ENCODE results near the gene DNAI1. TPM values are rescaled to one million over a fixed set of nuclear protein-coding genes. Genes with fewer than 3 reads are reported as not detected.

DNAI1 gene
- polyA plus RNA-seq, 1 donor (not counting 4 experiments of a cell fraction or from before 2014, with no cell fraction given), result 0.08 TPM

DNA sequence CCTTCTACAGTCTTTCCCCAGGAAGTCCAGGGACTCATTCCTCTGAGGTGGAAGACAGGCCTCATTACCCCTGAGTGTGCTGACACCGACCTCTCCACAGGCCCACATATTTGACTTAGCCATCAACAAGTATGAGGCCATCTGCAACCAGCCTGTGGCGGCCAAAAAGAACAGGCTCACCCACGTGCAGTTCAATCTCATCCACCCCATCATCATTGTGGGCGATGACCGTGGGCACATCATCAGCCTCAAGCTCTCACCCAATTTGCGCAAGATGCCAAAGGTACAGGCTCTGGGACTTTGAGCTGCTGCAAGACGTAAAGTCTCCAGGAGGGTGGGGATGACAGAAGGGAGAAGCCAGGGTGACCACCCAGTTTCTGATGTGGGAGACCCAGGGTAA, 58.6 kb downstream of the DNAI1 start:
- no peaks in the 10 kb centered on the region for H3K9me3 ChIP-seq (ENCODE audit: control insufficient read depth, low read depth, low read length)
- DNase-seq (ENCODE audit: low read depth, low spot score) (no peak), FAIRE-seq (no peak)
- H4K20me1 ChIP-seq (ENCODE audit: control insufficient read depth, extremely low read depth, insufficient read depth, low read length), result no peaks in the 10 kb centered on the region
- no peaks in the 10 kb centered on the region for H3K4me1 ChIP-seq (ENCODE audit: control insufficient read depth, extremely low read depth, insufficient read depth, low read length)
- H3K4me2 ChIP-seq (ENCODE audit: control insufficient read depth, extremely low read depth, insufficient read depth, low read depth, low read length), result no peak overlapping the region
- H3K27ac ChIP-seq (ENCODE audit: control insufficient read depth, insufficient read depth, low read length), result no peak overlapping the region
- H2AFZ ChIP-seq (ENCODE audit: control insufficient read depth, low read length), result no peak overlapping the region
- H3K4me3 ChIP-seq (ENCODE audit: control insufficient read depth in 2 of 3, extremely low read depth in 1 of 3, insufficient read depth in 2 of 3, low read depth in 1 of 3, low read length in 3 of 3), result no peak overlapping the region
- H3K79me2 ChIP-seq (ENCODE audit: control insufficient read depth, insufficient read depth, low read length), result no peaks in the 10 kb centered on the region
- peaks cover 15% of the 10 kb centered on the region for H3K27me3 ChIP-seq (ENCODE audit: control insufficient read depth, extremely low read depth, insufficient read depth, low read length)
- no peaks in the 10 kb centered on the region for H3K36me3 ChIP-seq (ENCODE audit: control insufficient read depth in 2 of 2, extremely low read depth in 1 of 2, insufficient read depth in 2 of 2, low read length in 2 of 2)
- no peak overlapping the region for H3K9ac ChIP-seq (ENCODE audit: control insufficient read depth, extremely low read depth, insufficient read depth, low read length)
- H3K9me1 ChIP-seq (ENCODE audit: control insufficient read depth, extremely low read depth, insufficient read depth, low read length), result no peaks in the 10 kb centered on the region
- TF ChIP-seq EZH2 (IDR thresholded peaks at IDR 0.05; ENCODE audit: low read length), result no peak
- TF ChIP-seq, protein P1, sequence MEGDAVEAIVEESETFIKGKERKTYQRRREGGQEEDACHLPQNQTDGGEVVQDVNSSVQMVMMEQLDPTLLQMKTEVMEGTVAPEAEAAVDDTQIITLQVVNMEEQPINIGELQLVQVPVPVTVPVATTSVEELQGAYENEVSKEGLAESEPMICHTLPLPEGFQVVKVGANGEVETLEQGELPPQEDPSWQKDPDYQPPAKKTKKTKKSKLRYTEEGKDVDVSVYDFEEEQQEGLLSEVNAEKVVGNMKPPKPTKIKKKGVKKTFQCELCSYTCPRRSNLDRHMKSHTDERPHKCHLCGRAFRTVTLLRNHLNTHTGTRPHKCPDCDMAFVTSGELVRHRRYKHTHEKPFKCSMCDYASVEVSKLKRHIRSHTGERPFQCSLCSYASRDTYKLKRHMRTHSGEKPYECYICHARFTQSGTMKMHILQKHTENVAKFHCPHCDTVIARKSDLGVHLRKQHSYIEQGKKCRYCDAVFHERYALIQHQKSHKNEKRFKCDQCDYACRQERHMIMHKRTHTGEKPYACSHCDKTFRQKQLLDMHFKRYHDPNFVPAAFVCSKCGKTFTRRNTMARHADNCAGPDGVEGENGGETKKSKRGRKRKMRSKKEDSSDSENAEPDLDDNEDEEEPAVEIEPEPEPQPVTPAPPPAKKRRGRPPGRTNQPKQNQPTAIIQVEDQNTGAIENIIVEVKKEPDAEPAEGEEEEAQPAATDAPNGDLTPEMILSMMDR (optimal IDR thresholded peaks at IDR 0.05 in 1 of 3, IDR thresholded peaks at IDR 0.05 in 1 of 3, conservative IDR thresholded peaks at IDR 0.05 in 1 of 3; ENCODE audit: extremely low read depth in 1 of 3, insufficient read depth in 2 of 3, low read length in 3 of 3), result no peak
- dilution Hi-C loops (cut with MboI; ENCODE audit: extremely low pct_ligation_motif_present, low sequenced_read_pairs), result no loop called here

DNA sequence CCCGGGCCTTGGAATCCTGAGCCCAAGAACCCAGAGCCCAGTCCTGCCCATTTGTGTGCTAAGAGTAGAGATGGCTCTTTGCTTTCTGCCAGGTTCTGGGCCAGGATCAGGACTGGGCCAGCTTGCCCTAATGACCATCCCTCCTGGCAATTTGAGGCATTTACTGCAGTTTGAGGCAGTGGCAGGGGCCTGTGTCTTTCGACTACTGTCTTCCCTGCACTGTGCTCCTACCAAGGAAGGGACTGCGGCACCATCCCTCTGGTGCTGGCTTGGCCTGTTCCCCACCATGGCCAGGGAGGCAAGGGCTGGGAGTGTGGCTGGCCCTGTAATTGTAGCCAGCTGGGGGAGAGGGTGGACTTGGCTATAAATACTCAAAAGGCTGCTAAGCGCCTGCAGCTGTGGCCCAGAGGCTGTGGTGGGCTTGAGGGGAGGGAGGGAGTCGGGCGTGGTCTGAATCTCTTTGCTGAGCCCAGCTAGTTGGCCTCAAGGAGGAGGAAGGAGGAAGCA, 59.6 kb downstream of the DNAI1 start:
- no peak overlapping the region for H3K4me2 ChIP-seq (ENCODE audit: control insufficient read depth, extremely low read depth, insufficient read depth, low read depth, low read length)
- H3K4me1 ChIP-seq (ENCODE audit: control insufficient read depth, extremely low read depth, insufficient read depth, low read length), result peaks cover under 1% of the 10 kb centered on the region
- no peaks in the 10 kb centered on the region for H4K20me1 ChIP-seq (ENCODE audit: control insufficient read depth, extremely low read depth, insufficient read depth, low read length)
- no peak for TF ChIP-seq EZH2 (IDR thresholded peaks at IDR 0.05; ENCODE audit: low read length)
- TF ChIP-seq, protein P1 (optimal IDR thresholded peaks at IDR 0.05 in 1 of 3, IDR thresholded peaks at IDR 0.05 in 1 of 3, conservative IDR thresholded peaks at IDR 0.05 in 1 of 3; ENCODE audit: extremely low read depth in 1 of 3, insufficient read depth in 2 of 3, low read length in 3 of 3), result no peak
- no peaks in the 10 kb centered on the region for H3K9me3 ChIP-seq (ENCODE audit: control insufficient read depth, low read depth, low read length)
- no peaks in the 10 kb centered on the region for H3K9me1 ChIP-seq (ENCODE audit: control insufficient read depth, extremely low read depth, insufficient read depth, low read length)
- no peak overlapping the region for H3K4me3 ChIP-seq (ENCODE audit: control insufficient read depth in 2 of 3, extremely low read depth in 1 of 3, insufficient read depth in 2 of 3, low read depth in 1 of 3, low read length in 3 of 3)
- H3K27ac ChIP-seq (ENCODE audit: control insufficient read depth, insufficient read depth, low read length), result no peak overlapping the region
- H3K27me3 ChIP-seq (ENCODE audit: control insufficient read depth, extremely low read depth, insufficient read depth, low read length), result peaks cover 20% of the 10 kb centered on the region
- no peak for DNase-seq (ENCODE audit: low read depth, low spot score)
- FAIRE-seq, result no peak
- no peak overlapping the region for H3K9ac ChIP-seq (ENCODE audit: control insufficient read depth, extremely low read depth, insufficient read depth, low read length)
- no peaks in the 10 kb centered on the region for H3K36me3 ChIP-seq (ENCODE audit: control insufficient read depth in 2 of 2, extremely low read depth in 1 of 2, insufficient read depth in 2 of 2, low read length in 2 of 2)
- dilution Hi-C loops (cut with MboI; ENCODE audit: extremely low pct_ligation_motif_present, low sequenced_read_pairs), result no loop called here
- no peaks in the 10 kb centered on the region for H3K79me2 ChIP-seq (ENCODE audit: control insufficient read depth, insufficient read depth, low read length)
- no peak overlapping the region for H2AFZ ChIP-seq (ENCODE audit: control insufficient read depth, low read length)
